ENCODE data around the gene BSDC1. TPM values are rescaled to one million over a fixed set of nuclear protein-coding genes. Genes with fewer than 3 reads are reported as not detected.

Gene BSDC1
- total RNA-seq, 1 experiment from 2014 or later, result 47.0 TPM

GRCh38 chr1:32346532-32347157 is 47.6 kb downstream of the BSDC1 start:
- no TSS peak for BruUV-seq (replicated peaks)
- no peaks in the 10 kb centered on the region for H3K27me3 ChIP-seq (ENCODE audit: insufficient read depth, low read length)
- DNase-seq (ENCODE audit: low read depth, low spot score), result no peak
- intact Hi-C loops (cut with micrococcal nuclease), result no loop called here
- ATAC-seq, result no peak
- no peak overlapping the region for H2AFZ ChIP-seq (ENCODE audit: low read depth, low read length, poor library complexity, severe bottlenecking)
- no peaks in the 10 kb centered on the region for H3K79me2 ChIP-seq (ENCODE audit: insufficient read depth, low read length)
- CTCF ChIA-PET, result no interaction called here
- RAD21 ChIA-PET (ENCODE audit: low non-redundant PET in 1 of 2, low total read pairs in 2 of 2, uncharacterized antibody in 2 of 2, unreplicated experiment in 2 of 2), result no interaction called here
- no peaks in the 10 kb centered on the region for H3K36me3 ChIP-seq (ENCODE audit: control insufficient read depth in 1 of 2, insufficient read depth in 2 of 2, low read length in 2 of 2)
- peaks cover 0 to 8% of the 10 kb centered on the region in 2 experiments; a peak in 2 of 4 replicates for H3K4me1 ChIP-seq (ENCODE audit: control insufficient read depth in 1 of 2, insufficient read depth in 2 of 2, low read length in 2 of 2)
- POLR2A ChIA-PET, result interaction anchor here (3.3 kb wide), 1 partner anchor 11 kb away, joined by 22 read pairs; the partner anchor contains the start of gene MARCKSL1
- H3K9ac ChIP-seq (ENCODE audit: low read length), result no peak overlapping the region
- no peak overlapping the region for H3K4me3 ChIP-seq (replicated peaks in 1 of 2; ENCODE audit: low read depth in 1 of 2, low read length in 2 of 2)
- H3K4me2 ChIP-seq (ENCODE audit: low read length), result no peak overlapping the region
- no peaks in the 10 kb centered on the region for H4K20me1 ChIP-seq (ENCODE audit: insufficient read depth)
- no peaks in the 10 kb centered on the region for H3K9me2 ChIP-seq (ENCODE audit: insufficient read depth)
- TF ChIP-seq CTCF (IDR thresholded peaks at IDR 0.05 in 2 of 3, conservative IDR thresholded peaks at IDR 0.05 in 1 of 3; ENCODE audit: borderline replicate concordance in 1 of 3, insufficient read depth in 1 of 3, low read depth in 2 of 3, low read length in 2 of 3), result no peak
- TF ChIP-seq SIN3A (IDR thresholded peaks at IDR 0.05; ENCODE audit: low read depth), result no peak
- no peak for TF ChIP-seq EZH2phosphoT487 (IDR thresholded peaks at IDR 0.05; ENCODE audit: borderline replicate concordance)
- TF ChIP-seq ZNF274 (IDR thresholded peaks at IDR 0.05; ENCODE audit: low read depth, low read length), result no peak
- no peak for TF ChIP-seq REST (IDR thresholded peaks at IDR 0.05; ENCODE audit: low read depth)
- TF ChIP-seq TCF7L2 (IDR thresholded peaks at IDR 0.05; ENCODE audit: borderline replicate concordance, extremely low read depth, insufficient read depth, insufficient read length), result no peak
- no peak for TF ChIP-seq EGR1 (IDR thresholded peaks at IDR 0.05; ENCODE audit: low read depth)
- TF ChIP-seq YY1 (IDR thresholded peaks at IDR 0.05; ENCODE audit: extremely low read depth, insufficient replicate concordance, low read depth, low read length), result no peak
- no peak for TF ChIP-seq CBX3 (IDR thresholded peaks at IDR 0.05; ENCODE audit: low read depth)
- TF ChIP-seq, protein P1, sequence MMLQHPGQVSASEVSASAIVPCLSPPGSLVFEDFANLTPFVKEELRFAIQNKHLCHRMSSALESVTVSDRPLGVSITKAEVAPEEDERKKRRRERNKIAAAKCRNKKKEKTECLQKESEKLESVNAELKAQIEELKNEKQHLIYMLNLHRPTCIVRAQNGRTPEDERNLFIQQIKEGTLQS (IDR thresholded peaks at IDR 0.05), result no peak
- no peak for TF ChIP-seq POLR2A (IDR thresholded peaks at IDR 0.05; ENCODE audit: borderline replicate concordance, extremely low read depth, insufficient read depth, insufficient read length)
- no peak for TF ChIP-seq ZBTB33 (IDR thresholded peaks at IDR 0.05; ENCODE audit: extremely low read depth, insufficient replicate concordance, low read length)
- TF ChIP-seq SP1 (IDR thresholded peaks at IDR 0.05; ENCODE audit: low read depth), result no peak
- no peak for TF ChIP-seq RAD21 (IDR thresholded peaks at IDR 0.05; ENCODE audit: low read depth)
- no peak for TF ChIP-seq SRF (IDR thresholded peaks at IDR 0.05; ENCODE audit: low read depth)
- TF ChIP-seq JUND (IDR thresholded peaks at IDR 0.05), result no peak
- TF ChIP-seq ZFX (IDR thresholded peaks at IDR 0.05), result no peak
- TF ChIP-seq, protein P2, sequence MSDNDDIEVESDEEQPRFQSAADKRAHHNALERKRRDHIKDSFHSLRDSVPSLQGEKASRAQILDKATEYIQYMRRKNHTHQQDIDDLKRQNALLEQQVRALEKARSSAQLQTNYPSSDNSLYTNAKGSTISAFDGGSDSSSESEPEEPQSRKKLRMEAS (IDR thresholded peaks at IDR 0.05), result no peak
- TF ChIP-seq CEBPB (IDR thresholded peaks at IDR 0.05; ENCODE audit: low read depth), result no peak
- TF ChIP-seq EZH2 (IDR thresholded peaks at IDR 0.05), result no peak
- H3K27ac ChIP-seq (ENCODE audit: low read depth, low read length), result no peak overlapping the region
- no peaks in the 10 kb centered on the region for H3K9me3 ChIP-seq (ENCODE audit: control insufficient read depth in 1 of 2, insufficient read depth in 1 of 2, low read depth in 1 of 2, low read length in 2 of 2)

Data from HCT116 (cell line).